Fibroblast of skin of abdomen (primary cell): Measurements from ENCODE around the gene LLGL2.

Experiments
- DNase-seq: peaks from one replicate; pipeline ENCODE4 v3.0.0-alpha.2; 2013

LLGL2 gene

GRCh38 chr17:75523647-75524046, 1.9 kb upstream of the LLGL2 start:
- DNase-seq = no peak

GRCh38 chr17:75524269-75524969, 1.1 kb upstream of the LLGL2 start:
- no peak for DNase-seq

GRCh38 chr17:75525806-75526554, 483 bp downstream of the LLGL2 start:
- no peak for DNase-seq

- DNase-seq = no peak
Measured at GRCh38 chr17:75526555-75527270, 1.2 kb downstream of the LLGL2 start.

GRCh38 chr17:75530837-75531720, 5.6 kb downstream of the LLGL2 start:
- DNase-seq = no peak

GRCh38 chr17:75531721-75532072, 6.2 kb downstream of the LLGL2 start:
- no peak for DNase-seq

- no peak for DNase-seq
Measured at GRCh38 chr17:75535119-75535537, 9.6 kb downstream of the LLGL2 start.

GRCh38 chr17:75535871-75536270, 10.4 kb downstream of the LLGL2 start:
- DNase-seq = no peak

- DNase-seq = no peak
Measured at GRCh38 chr17:75536366-75536765, 10.9 kb downstream of the LLGL2 start.

- no peak for DNase-seq
Measured at GRCh38 chr17:75539967-75540729, 14.7 kb downstream of the LLGL2 start.

- DNase-seq = no peak
Measured at GRCh38 chr17:75540923-75541503, 15.5 kb downstream of the LLGL2 start.

GRCh38 chr17:75542229-75542628, 16.7 kb downstream of the LLGL2 start:
- DNase-seq = no peak

GRCh38 chr17:75542728-75543336, 17.3 kb downstream of the LLGL2 start:
- no peak for DNase-seq

GRCh38 chr17:75544250-75544649, 18.8 kb downstream of the LLGL2 start:
- no peak for DNase-seq

- no peak for DNase-seq
Measured at GRCh38 chr17:75546181-75546580, 20.7 kb downstream of the LLGL2 start.

- DNase-seq = no peak
Measured at GRCh38 chr17:75547091-75547490, 21.6 kb downstream of the LLGL2 start.

GRCh38 chr17:75548813-75549212, 23.3 kb downstream of the LLGL2 start:
- no peak for DNase-seq

- no peak for DNase-seq
Measured at GRCh38 chr17:75549246-75550138, 24.0 kb downstream of the LLGL2 start.

GRCh38 chr17:75550139-75550465, 24.6 kb downstream of the LLGL2 start:
- DNase-seq = no peak

- DNase-seq = peak; percentile 27
Measured at GRCh38 chr17:75551266-75551665, 25.8 kb downstream of the LLGL2 start.
